ENCODE measurements around the gene CYFIP1.

Gene CYFIP1

DNA sequence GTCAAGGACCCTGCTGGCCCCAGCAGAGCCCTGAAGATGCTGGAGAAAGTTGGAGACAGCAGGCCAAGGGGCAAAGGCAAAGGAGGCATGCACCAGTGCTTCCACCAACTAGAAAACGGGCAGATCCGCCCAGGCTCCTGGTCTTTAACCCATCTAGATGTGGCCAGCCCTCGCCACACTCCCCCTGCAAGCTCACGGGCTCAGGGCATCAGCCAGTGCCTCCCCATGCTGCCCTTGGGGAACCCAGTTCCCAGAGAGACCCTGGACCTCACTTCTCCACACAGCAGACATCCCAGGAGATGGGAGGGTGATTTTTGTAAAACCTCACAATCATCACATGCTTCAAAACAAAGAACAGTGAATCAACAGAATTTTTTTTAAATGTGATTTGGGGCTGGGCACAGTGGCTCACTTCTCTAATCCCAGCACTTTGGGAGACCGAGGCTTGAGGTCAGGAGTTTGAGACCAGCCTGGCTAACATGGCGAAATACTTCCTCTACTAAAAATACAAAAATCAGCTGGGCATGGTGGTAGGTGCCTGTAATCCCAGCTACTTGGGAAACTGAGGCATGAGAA, 24.5 kb downstream of the CYFIP1 start:
- TF ChIP-seq, protein P1, sequence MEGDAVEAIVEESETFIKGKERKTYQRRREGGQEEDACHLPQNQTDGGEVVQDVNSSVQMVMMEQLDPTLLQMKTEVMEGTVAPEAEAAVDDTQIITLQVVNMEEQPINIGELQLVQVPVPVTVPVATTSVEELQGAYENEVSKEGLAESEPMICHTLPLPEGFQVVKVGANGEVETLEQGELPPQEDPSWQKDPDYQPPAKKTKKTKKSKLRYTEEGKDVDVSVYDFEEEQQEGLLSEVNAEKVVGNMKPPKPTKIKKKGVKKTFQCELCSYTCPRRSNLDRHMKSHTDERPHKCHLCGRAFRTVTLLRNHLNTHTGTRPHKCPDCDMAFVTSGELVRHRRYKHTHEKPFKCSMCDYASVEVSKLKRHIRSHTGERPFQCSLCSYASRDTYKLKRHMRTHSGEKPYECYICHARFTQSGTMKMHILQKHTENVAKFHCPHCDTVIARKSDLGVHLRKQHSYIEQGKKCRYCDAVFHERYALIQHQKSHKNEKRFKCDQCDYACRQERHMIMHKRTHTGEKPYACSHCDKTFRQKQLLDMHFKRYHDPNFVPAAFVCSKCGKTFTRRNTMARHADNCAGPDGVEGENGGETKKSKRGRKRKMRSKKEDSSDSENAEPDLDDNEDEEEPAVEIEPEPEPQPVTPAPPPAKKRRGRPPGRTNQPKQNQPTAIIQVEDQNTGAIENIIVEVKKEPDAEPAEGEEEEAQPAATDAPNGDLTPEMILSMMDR (conservative IDR thresholded peaks at IDR 0.05; ENCODE audit: low read depth, low read length) = no peak
- H3K4me3 ChIP-seq (ENCODE audit: low read depth, low read length) = no peak overlapping the region
- DNase-seq (ENCODE audit: low read depth) = no peak

DNA sequence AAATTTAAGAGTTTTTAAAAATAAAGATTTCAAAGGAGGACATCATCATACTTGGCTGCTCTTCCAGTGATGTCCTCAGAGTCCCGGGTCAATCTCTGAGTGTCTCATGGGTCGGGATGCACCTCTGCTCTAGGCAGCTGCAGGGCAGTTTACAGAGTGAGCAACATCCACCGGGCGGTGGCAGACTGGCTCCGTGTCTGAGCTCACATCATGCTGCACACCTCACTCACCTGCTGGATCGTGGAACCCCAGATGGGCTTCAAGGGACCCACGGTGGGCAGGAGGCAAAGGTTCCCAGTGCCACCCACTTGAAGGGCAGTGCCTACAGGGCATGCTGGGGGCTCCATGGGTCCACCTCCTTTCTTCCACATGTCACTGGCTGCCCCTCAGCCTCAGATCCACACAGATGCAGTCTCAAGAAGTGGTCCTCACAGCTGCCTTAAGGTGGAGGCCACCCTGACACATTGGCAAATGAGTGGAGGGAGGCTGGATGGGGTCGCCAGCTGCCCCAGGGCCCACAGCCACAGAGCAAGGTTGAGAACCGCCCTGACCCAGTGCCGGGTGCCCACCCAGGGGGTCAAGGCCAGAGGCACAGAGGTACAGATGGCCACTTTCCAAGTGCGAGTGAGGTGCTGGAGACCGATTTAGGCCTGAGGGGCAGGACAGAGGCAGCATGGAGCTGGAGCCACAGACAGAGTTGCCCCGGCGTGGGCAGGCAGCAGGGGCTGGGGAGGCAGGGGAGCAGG, 25.2 kb downstream of the CYFIP1 start:
- no peak for DNase-seq (ENCODE audit: low read depth)
- H3K4me3 ChIP-seq (ENCODE audit: low read depth, low read length) = no peak overlapping the region
- TF ChIP-seq, protein P1 (conservative IDR thresholded peaks at IDR 0.05; ENCODE audit: low read depth, low read length) = no peak

DNA sequence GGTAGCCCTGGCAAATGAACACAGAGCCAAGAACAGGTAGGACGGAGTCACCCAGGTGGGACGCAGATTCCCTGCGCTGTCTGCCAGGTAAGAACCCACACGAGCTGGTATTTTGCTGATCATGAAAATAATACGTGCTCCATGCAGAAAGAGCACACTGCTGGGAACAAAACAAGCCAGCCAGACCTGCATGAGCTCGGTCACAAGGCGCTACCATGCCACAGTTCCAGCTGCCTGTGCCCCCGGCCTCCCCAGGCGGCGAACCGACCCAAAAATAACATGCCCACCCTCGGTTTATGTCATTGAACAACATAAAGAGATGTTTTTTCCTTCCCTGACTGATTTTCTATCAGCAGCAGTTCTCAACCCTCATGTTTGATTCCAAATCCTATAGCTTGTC, 25.8 kb downstream of the CYFIP1 start:
- TF ChIP-seq, protein P1 (conservative IDR thresholded peaks at IDR 0.05; ENCODE audit: low read depth, low read length) = no peak
- DNase-seq (ENCODE audit: low read depth) = no peak
- H3K4me3 ChIP-seq (ENCODE audit: low read depth, low read length) = no peak overlapping the region

DNA sequence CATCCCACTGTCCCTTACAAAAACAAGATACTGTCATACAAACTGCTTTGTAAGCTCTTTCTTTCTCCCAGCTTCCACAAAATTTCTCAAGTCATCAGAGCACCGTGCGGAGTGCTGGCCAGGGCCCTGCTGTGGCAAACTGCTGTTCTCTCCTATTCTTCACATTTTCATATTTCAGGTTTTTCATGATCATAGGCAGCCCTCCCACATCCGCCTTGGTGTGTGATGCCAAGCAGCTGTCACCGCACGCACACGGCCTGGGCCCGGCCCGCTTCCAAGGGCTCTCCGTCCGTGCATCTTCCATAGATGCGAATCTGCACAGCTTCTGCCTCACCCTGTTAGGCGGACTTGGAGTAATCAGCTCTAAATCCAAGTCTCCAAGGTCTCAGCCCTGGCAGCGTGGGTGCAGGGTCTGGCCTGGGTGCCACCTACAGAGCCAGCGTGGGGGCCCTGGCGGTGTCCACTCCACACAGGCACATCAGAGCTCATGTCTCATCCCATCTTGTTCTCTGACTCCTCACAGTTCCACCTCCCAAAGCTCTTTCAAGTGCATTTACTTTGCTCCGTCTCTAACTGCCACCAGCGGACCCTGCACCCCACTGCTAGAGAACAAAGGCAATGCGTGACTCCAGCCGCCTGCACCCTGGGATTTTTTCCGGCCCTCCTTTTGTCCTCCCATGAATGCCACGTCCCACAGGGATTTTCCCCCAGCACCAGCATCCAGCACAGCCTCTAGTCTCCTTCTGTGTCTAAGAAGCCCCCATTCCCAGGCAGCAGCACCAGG, 27.2 kb downstream of the CYFIP1 start:
- DNase-seq (ENCODE audit: low read depth) = no peak
- TF ChIP-seq, protein P1 (conservative IDR thresholded peaks at IDR 0.05; ENCODE audit: low read depth, low read length) = no peak
- H3K4me3 ChIP-seq (ENCODE audit: low read depth, low read length) = no peak overlapping the region

GRCh38 chr15:22951381-22952280, 28.5 kb downstream of the CYFIP1 start:
- H3K4me3 ChIP-seq (ENCODE audit: low read depth, low read length) = no peak overlapping the region
- no peak for DNase-seq (ENCODE audit: low read depth)
- TF ChIP-seq, protein P1 (conservative IDR thresholded peaks at IDR 0.05; ENCODE audit: low read depth, low read length) = no peak

GRCh38 chr15:22951031-22951380, 29.2 kb downstream of the CYFIP1 start:
- no peak overlapping the region for H3K4me3 ChIP-seq (ENCODE audit: low read depth, low read length)
- TF ChIP-seq, protein P1 (conservative IDR thresholded peaks at IDR 0.05; ENCODE audit: low read depth, low read length) = no peak
- DNase-seq (ENCODE audit: low read depth) = no peak
